ENCODE measurements around the gene NECTIN1.

NECTIN1 gene

DNA sequence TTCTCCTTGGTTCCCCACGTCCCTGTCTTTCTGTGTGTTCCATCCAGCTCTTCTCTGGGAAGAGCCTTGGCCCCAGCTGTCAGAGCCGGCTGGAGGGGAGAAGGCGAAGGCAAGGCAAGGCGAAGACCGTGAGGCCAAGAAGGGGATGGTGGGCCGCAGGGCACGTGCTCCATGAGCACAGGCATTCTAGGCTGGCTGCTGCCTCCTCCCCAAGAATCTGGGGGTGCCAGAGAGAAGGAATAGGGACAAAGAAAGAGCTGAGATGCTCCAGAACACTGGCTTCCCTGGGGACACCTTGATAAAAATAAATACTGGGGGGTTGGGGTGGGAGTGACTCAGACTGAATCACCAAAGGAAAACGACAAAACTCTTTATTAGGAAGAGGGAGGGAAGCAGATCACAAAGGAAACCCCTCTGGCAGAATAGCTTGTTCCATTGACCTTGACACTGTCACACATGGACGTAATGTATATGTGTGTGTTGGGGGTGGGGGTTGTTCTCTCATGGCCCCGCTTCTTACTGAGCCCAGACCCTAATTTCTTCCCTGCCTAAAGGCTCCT lies 52.5 kb downstream of the NECTIN1 start:
- DNase-seq (ENCODE audit: insufficient read length, low spot score) (no peak), FAIRE-seq (no peak)

DNA sequence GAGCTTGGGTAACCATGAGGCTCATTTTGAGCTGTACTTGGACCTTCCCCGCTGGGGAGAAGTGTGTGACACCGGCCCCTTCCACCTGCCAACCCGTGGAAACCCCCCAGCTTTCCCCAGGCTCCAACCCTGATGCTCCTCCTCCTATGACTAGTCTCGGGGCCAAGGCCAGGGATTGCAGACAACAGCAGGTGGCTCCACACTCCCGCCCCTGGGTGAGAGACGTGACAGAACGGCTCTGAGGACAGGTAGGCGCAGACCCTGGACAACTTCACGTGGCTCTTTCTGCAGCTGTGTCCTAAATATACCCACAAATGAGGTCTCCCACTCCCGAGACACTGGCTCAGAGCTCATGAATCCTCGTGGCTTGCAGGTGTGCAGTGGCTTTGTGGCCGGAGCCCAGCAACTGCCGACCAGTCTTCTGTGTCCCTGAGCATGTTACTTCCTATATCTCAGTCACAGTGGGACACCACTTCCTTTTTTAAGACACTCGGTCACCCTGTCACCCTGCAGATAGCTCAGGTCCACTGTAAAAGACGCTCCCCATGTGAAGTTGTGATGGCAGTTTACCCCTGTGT lies 55.2 kb downstream of the NECTIN1 start:
- FAIRE-seq = no peak
- no peak for DNase-seq (ENCODE audit: insufficient read length, low spot score)

DNA sequence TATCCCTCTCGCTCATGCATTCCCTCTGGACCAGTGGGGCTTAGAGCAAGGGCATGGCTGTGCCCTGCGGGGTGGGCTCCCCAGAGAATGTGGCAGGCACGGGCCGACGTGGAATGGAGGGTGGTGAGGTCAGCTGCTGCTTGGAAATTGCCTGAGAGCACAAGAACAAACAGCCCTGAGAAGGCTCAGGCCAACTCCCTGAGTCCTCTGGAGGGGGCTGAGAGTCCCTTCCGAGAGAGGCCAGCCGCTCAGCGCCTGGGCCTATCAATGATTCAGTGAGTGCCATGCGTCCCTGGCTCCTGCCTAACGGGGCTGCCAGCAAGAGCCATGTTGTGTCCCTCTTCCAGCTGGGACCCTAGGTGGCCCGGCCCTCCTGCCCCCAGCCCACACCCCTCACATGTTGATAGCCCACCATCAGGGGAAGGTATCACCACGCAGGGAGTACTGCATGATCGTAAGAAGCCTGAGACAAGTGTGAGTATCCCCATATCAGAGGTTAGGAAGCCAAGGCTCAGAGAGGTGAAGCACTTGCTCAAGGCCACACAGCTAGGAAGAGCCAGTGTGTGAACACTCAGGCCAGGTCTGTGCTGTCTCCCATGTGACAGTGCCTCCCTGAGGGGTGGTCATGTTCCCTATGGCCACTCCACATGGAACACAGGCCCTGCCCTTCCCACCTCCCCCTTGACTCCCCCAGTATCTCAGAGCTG lies 55.8 kb downstream of the NECTIN1 start:
- DNase-seq (ENCODE audit: insufficient read length, low spot score) (no peak), FAIRE-seq (no peak)

DNA sequence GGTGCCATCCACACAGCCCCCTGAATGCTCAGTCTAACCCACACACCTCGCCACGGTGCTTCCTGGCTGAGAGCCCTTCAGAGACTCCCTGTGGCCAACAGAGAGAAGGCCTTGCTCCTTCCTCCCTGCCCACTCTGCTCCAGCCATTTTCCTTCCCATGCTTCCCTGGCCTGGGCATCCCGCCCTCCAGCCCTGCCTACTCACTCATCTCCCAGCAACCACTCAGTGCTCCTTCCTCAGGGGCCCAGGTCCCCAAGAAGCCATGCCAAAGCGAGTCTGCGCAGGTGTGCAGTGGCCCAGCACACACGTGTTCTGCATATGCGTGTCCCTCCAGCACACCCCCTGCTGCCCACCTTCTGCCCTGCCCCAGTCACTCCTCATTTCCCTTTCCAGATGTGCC lies 56.4 kb downstream of the NECTIN1 start:
- FAIRE-seq (no peak), DNase-seq (ENCODE audit: insufficient read length, low spot score) (no peak)

DNA sequence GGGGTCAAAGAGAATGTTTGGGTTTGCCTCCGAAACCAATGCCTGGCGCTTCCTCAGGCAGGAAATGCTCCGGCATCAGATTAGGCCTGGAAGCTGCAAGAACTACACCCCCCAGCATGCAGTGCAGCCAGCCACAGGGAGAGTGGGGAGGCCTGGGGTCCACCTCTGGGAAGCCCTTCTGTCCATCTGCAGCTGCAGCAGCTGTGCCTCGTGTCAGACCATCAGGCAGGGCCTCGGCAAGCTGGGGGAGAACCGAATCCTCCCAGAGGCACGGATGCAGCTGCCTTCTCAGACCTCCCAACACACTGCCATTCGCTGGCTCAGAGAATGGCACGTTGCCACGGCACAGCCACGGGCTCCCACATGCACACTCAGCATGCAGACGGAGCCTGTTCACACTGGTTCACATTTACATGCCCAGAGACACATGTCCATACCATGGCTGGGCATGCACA lies 57.4 kb downstream of the NECTIN1 start:
- DNase-seq (ENCODE audit: insufficient read length, low spot score) = no peak
- FAIRE-seq = no peak

DNA sequence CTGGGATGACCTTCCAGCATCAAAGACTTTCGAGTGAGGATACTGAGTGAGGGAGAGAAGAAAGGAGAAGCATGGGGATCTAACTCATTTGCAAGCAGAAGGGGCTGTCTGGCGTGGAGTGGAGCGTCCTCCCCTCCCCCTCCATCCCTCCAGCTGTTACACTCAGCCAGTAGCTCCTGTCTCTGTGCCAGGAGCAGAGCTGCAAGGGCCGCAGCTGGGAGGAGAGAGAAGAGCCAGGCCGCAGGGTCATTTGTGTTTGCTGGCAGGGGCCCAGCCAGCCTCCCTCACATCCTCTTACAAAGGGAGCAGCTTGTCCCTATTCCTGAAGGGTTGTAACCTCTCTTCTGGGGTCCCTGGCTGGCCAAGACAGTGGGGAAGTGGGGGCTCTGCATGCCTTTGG lies 57.9 kb downstream of the NECTIN1 start:
- FAIRE-seq (no peak), DNase-seq (ENCODE audit: insufficient read length, low spot score) (no peak)

DNA sequence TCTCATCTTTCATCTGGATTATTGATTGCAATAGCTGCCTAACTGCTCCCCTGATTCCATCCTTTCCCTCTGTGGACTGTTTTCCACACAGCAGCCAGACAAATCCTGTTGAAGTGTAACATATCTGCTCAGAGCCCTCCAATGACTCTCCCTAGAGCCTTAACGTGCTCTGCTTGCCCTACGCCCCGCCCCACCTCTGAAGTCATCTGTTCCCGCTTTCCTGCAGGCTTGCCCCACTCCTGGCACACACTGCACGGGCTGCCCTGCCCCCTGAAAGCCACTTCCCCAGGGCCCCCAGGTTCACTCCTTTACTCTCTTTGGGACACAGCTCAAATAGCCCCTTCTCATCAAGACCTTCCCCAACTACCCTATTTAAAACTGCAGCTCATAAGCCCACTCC lies 59.5 kb downstream of the NECTIN1 start:
- DNase-seq (ENCODE audit: insufficient read length, low spot score) = no peak
- no peak for FAIRE-seq

DNA sequence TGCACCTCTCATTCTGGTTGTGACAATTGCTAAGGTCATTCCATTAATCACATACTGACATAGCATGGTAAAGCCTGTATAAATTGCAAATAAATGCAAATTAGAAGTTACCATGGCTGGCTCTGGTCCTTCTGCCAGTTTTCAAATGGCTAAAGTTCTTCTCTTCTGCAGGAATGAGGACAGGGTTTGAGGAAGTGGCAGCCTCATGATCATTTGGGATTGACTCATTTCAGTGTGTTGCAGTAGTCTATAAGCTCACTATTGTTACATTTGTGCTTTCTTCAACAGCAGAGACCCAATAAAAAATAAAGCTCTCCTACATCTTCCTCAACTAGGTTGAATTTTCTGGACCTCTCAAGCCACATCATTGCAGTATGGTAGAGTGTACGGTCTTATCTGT lies 60.3 kb downstream of the NECTIN1 start:
- DNase-seq (ENCODE audit: insufficient read length, low spot score) = no peak

DNA sequence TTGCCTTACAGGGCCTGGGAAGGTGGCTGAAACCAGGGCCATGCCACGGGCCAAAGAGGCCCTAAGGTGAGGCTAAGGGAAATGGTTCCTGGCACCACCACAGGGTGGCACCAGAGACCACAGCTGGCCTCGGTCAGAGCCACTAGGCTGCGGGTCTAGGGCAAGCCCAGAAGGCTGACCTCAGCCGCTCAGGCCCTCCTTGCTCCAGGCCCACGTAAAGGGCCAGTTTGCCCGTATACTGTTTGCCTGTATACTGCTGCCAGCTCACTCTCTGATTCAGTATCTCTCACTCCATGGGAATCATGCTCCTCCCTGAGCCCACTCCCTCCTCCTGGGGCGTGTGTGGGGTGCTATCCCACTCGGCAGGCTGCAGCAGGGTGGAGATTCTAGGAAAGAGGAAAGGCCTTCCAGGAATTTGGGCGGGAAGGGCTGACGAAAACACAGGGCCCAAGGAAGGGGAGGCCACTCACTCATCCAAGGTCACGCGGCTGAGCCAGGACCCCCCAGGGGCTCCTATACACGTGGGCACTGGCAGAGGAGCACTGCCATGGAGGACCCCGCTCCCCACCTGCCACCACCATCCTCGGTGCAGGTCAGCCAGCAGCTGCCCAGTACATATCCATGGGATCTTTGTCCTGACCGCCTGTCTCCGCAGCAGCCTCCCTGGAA lies 62.4 kb downstream of the NECTIN1 start:
- FAIRE-seq (peak; percentile 95), DNase-seq (ENCODE audit: insufficient read length, low spot score) (peak; percentile 86)

More for the DNA sequence above, 60.3 kb downstream of the NECTIN1 start:
- no peak for FAIRE-seq

DNA sequence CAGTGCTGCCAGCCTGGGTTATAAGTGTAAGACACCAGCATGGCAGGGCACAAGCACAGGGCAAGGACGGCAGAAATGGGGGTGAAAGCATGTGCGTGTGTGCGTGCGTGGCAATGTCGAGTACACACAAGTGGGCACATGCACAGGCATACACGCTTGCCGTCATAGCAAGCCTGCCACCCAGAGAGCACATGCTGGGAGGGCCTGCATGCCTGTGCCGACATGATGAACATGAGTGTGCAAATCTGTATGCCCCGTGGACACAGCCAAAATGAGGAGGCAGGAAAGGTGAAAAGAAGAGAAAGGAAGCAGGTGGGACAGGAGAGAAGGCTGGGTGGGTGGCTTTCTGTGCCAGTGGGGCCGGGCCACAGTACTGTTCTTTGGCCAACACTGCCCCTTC lies 62.9 kb downstream of the NECTIN1 start:
- DNase-seq (ENCODE audit: insufficient read length, low spot score) = no peak
- FAIRE-seq = no peak

DNA sequence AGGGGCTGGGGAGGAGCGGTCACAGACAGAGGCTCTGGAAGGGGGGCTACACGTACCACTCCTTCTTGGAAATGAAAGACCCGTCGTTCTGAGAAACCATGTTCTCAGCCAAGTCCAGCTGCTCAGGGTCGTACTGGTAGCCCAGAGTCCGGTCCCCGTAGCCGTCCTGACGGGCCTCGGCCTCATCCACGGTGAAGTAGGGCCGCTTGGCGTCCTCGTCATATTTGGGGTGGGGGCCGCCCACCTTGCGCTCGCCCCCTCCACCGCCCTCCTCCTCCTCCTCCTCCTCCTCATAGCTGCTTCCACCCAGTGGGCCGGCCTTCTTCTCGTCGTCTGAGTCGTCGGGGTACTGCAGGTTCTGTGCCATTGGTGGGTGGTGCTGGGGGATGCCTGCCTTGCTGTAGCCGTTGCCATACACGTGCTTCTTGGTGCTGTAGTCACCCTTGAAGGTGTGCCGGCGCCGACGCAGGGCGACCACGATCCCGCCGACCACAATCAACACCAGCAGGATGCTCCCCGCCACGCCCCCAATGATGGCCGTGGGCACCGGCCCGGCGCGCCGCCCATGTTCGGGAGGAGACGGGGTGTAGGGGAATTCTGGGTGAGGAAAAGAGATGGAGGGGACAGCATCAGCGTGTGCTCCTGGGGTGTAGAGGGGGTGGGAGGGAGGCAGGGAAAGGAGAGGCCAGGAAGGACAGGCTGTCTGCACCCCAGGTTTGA lies 64.1 kb downstream of the NECTIN1 start:
- DNase-seq (ENCODE audit: insufficient read length, low spot score) = no peak
- FAIRE-seq = no peak

DNA sequence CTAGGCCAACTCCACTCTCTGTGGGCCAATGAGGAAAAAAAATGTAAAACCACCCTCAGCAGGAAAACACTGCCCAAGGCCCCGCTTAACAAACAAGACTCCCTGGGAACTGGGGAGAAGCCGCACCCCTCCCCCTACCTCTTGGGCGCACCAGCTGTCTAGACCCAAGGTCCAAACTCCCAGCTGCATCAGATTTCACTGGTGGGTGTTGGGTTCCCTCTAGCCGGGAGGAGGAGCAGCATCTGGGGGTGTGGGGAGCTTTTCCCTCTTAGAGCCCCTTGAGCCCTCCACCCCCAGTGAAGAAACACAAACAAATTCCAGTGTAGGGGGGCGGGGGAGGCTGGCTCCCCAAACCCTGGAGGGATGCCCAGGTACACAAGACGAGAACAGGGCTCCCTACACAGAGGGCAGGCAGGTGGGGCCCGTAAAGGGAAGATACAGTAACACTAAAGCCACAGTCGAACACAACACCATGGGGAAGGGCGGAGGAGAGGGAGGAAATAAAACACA lies 64.9 kb downstream of the NECTIN1 start:
- FAIRE-seq = no peak
- DNase-seq (ENCODE audit: insufficient read length, low spot score) = no peak

DNA sequence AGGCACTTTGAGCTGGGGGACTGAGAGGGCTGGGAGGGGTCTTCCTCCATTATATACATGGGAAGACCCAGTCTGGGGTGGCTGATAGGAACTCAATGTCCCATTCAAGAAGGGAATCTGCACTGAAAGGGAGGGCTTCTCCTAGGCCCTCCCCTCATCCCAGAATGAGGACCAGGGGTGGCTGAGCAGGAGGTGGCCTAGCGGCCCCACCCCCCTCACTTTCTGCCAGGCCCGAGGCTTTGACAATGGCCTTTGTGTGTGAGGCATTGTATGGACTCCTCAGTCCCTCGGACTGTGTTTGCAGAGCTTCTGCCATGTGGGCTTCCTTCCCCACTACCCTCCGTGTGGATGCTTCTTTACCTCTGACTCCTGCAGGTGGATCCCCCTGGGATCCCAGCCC lies 65.7 kb downstream of the NECTIN1 start:
- no peak for FAIRE-seq
- DNase-seq (ENCODE audit: insufficient read length, low spot score) = no peak

DNA sequence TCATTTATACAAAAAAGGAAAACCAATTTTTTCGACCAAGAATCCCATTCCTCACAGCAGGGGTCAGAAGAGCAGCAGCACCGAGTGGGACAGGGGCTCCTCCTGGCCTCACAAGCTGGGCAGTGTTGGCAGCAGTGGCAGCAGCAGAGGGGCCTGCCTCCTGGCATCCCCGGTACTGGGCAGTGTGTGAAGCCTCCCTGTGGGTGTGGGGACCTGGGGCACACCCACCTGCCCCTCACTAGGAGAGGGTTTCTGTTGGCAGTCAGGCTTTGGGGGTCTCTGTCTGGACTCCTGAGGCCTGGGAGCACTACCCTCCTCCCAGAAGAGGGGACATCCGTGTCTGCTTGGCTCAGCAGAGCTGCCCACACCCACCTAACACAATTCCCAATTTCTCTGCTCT lies 67.8 kb downstream of the NECTIN1 start:
- FAIRE-seq = no peak

DNA sequence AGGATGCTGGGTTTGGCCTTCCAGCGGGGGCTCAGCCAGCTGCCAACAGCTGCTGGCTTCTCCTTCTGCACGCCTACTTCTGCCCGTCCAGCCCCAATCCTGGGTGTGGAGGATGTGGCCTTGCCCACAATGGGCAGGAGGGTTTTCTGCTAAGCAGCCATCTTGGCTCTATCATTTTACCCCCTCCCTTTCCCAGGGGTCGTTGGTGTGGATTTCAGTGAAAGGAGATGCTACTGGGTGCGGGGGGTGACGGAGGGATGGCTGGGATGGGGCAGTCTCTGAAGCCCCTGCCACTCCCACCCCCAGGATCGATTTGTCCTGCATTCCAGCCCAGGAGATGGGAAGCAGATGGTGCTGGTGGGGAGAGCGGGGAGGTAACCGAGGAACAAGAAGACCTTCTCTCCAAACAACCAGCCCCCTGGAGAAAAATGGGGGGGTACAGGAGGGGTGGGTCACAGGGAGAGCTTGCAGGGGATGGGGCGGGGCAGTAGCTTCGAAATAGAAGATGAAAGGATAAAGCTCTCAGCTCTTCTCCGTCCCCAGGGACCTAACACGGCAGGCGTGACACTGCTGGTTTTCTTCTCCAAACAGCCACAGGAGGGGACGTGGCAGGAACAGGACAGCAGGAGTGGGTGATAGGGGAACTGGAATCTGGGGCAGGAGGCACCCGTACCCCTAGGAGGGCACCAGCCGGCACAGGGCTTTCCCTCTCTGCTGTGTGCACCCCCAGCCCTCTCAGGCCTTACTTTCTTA lies 68.9 kb downstream of the NECTIN1 start:
- no peak for FAIRE-seq

More for the DNA sequence above, 67.8 kb downstream of the NECTIN1 start:
- no peak for DNase-seq (ENCODE audit: insufficient read length, low spot score)

DNA sequence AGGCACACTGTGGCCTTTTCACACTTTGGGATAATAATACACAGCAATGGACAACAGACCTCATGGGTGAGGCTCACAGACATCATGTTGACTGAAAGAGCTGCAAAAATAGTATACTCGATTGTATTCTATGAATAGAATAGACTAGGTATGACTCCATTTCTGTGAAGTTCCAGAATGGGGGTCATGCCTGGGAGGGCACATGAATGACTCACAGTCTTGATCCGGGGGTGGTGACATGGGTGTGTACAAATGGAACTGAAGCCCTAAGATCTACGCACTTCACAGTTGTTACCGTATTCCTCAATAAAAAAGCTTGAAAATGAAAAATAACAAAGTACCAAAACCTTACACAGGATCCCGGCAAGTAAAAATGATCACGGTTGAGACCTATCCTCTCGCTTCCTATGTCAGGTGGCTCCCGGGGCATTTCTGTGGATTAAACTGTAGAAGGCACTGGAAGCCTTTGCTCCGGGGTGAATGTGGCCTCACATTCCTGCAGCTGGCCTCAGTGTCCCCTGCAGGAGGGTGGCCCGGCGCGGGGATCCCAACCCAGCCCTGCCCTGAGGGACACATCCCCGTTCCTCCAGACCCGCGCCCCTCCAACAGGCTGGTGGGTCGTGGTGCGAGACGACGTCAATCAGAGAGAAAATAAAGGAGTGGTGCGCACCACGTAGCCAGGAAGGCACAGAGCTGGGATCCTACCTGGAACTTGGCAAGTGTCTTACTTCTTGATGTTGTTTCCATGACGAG lies 75.9 kb downstream of the NECTIN1 start:
- FAIRE-seq (no peak), DNase-seq (ENCODE audit: insufficient read length, low spot score) (no peak)

More for the DNA sequence above, 68.9 kb downstream of the NECTIN1 start:
- DNase-seq (ENCODE audit: insufficient read length, low spot score) = no peak

DNA sequence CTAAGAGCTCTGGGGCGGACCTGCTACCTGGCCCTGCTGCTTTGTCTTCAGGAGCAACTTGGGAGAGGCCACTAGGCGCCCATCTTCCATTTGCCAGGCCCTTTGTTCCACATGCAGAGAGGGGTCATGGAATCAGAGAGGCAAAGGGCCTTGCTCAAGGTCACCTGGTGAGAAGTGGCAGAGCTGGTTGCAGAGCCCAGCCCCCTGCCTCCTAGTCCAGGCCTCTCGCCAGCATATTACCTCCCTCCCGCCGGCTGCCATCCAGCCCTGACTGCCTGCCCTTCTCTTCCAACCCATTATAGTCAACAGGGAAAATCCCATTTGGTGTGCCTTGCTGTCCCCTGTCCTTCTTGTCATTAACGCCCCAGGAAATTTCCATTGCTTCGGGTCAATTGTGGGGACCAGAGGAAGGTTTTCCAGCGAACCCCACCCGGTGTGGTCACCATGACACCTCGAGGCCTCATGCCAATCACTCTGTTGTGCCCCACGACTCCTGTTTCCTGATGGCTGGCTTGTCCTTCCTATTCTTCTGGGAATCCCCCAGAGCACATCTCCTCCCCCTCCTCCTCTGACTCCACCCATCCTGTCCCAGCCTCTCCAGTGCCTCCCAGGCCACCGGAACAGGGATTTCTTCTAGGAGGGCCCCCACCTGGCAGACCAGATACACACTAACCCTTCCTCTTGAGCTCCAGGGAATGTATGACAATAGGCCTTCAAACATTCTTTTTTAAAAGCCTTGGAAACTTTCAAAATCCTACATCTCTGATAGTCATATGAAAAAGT lies 77.0 kb downstream of the NECTIN1 start:
- DNase-seq (ENCODE audit: insufficient read length, low spot score) (peak; percentile 24), FAIRE-seq (no peak)

DNA sequence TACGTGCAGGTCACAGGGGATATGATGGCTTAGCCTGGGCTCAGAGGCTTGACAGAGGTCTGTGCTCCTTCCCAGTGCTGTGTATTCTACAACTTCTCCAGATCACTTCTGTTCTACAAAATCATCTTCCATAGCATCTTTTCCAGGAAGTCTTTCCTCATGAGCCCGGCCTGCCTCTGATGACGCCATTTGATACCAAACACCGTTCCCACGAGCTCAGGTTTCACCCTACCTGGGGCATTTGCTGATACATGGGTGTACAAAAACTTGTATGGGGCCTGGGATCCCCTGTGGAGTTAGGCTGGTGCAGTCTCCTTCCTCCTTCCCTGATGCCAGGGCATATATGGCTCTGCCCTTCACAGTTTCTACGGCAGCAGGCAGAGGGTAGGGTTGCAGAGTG lies 78.7 kb downstream of the NECTIN1 start:
- FAIRE-seq (no peak), DNase-seq (ENCODE audit: insufficient read length, low spot score) (no peak)

DNA sequence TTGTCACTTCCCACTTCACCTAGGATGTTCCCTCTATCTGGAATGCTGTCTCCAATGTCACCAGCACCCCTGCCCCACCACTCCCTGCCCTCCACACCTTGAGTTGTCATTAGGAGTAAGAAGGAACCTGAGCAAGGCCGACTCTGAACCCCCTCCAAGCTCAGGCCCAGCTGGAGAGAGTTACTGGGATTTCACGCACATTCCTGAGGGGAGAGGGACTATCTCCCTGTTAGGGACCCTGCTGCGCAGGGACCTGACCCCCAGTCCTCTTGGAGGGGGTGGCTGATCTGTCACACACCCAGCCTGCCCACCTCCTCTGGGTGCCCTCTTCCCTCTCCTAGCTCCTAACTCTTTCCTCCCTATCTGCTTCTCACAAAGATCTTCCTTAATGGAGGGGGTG lies 81.7 kb downstream of the NECTIN1 start:
- no peak for DNase-seq (ENCODE audit: insufficient read length, low spot score)
- FAIRE-seq = no peak
